HCT116 (cell line): ENCODE measurements around the gene ZSWIM7.
"Not testable (repeated sequence)": the region's sequence is repeated elsewhere in the genome, so short reads cannot be mapped to it uniquely, and the experiment has no call there.

Experiments used
- CBX3 ChIP-seq: IDR thresholded peaks from 2 replicates; pipeline ENCODE4 v1.6.1; 2012; ENCODE audit warnings: low read depth
- CEBPB ChIP-seq: IDR thresholded peaks from 2 replicates; pipeline ENCODE4 v1.6.1; 2012; ENCODE audit warnings: low read depth
- CTCF ChIP-seq, 3 experiments: fragments of 200-600 bp in 1 of 3; sonication (generic) in 1 of 3; IDR thresholded peaks in 2 of 3; conservative IDR thresholded peaks in 1 of 3; 2 replicates each; pipeline ENCODE4 v1.5.1; 2012 to 2017; ENCODE audit warnings: low read depth in 2 of 3, low read length in 2 of 3, antibody characterized with exemption in 1 of 3, borderline replicate concordance in 1 of 3, control low read depth in 1 of 3, mild to moderate bottlenecking in 1 of 3, mixed read lengths in 1 of 3, mixed run types in 1 of 3, moderate library complexity in 1 of 3; ENCODE audit not compliant: insufficient read depth in 1 of 3
- EGR1 ChIP-seq: IDR thresholded peaks from 2 replicates; pipeline ENCODE4 v1.6.1; 2012; ENCODE audit warnings: low read depth
- ELF1 ChIP-seq: IDR thresholded peaks from 2 replicates; pipeline ENCODE4 v1.6.1; 2012; ENCODE audit warnings: low read depth, borderline replicate concordance
- EZH2 ChIP-seq: fragments of 200-600 bp; sonication (generic); IDR thresholded peaks from 2 replicates; pipeline ENCODE4 v1.6.1; 2017; ENCODE audit warnings: antibody characterized with exemption, mixed run types
- POLR2A ChIP-seq: IDR thresholded peaks from 2 replicates; pipeline ENCODE4 v1.7.0; 2011; ENCODE audit warnings: borderline replicate concordance; ENCODE audit not compliant: insufficient read depth, insufficient read length; ENCODE audit errors: extremely low read depth
- POLR2AphosphoS5 ChIP-seq: IDR thresholded peaks from 2 replicates; pipeline ENCODE4 v1.6.1; 2011; ENCODE audit warnings: mild to moderate bottlenecking, low read depth, low read length, moderate library complexity
- RAD21 ChIP-seq: IDR thresholded peaks from 2 replicates; pipeline ENCODE4 v1.6.1; 2012; ENCODE audit warnings: low read depth, mild to moderate bottlenecking
- REST ChIP-seq: IDR thresholded peaks from 2 replicates; pipeline ENCODE4 v1.6.1; 2012; ENCODE audit warnings: low read depth
- SP1 ChIP-seq: IDR thresholded peaks from 2 replicates; pipeline ENCODE4 v1.6.1; 2012; ENCODE audit warnings: low read depth
- YY1 ChIP-seq: IDR thresholded peaks from 2 replicates; pipeline ENCODE4 v1.6.1; 2011; ENCODE audit warnings: low read length, low read depth, moderate library complexity, mild to moderate bottlenecking; ENCODE audit not compliant: insufficient replicate concordance; ENCODE audit errors: extremely low read depth
- TF ChIP-seq, protein P1 (sequence below): IDR thresholded peaks from 2 replicates; pipeline ENCODE4 v1.6.1; 2012
- TF ChIP-seq, protein P2 (sequence below): IDR thresholded peaks from 2 replicates; pipeline ENCODE4 v1.6.1; 2012

DNA sequence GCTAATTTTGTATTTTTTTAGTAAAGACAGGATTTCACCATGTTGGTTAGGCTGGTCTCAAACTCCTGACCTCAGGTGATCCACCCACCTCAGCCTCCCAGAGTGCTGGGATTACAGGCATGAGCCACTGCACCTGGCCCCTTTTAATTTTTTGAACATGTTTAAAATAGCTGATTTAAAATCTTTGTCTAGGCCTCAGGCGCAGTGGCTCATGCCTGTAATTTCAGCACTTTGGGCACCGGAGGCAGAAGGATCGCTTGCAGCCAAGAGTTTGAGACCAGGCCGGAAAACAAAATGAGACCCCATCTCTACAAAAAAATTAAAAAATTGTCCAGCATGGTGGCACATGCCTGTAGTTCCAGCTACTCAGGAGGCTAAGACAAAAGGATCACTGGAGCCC, 63.0 kb downstream of the ZSWIM7 start:
- TF ChIP-seq CTCF (IDR thresholded peaks at IDR 0.05 in 2 of 3, conservative IDR thresholded peaks at IDR 0.05 in 1 of 3; ENCODE audit: borderline replicate concordance in 1 of 3, insufficient read depth in 1 of 3, low read depth in 2 of 3, low read length in 2 of 3); POLR2A; YY1; POLR2AphosphoS5; RAD21; EGR1; REST; EZH2; CEBPB; ELF1; SP1; CBX3: not testable (repeated sequence)
- TF ChIP-seq, protein P1, sequence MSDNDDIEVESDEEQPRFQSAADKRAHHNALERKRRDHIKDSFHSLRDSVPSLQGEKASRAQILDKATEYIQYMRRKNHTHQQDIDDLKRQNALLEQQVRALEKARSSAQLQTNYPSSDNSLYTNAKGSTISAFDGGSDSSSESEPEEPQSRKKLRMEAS, result not testable (repeated sequence)
- TF ChIP-seq, protein P2, sequence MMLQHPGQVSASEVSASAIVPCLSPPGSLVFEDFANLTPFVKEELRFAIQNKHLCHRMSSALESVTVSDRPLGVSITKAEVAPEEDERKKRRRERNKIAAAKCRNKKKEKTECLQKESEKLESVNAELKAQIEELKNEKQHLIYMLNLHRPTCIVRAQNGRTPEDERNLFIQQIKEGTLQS, result not testable (repeated sequence)
